ENCODE results near the gene LY6G6D. TPM values are rescaled to one million over a fixed set of nuclear protein-coding genes. Genes with fewer than 3 reads are reported as not detected.

Gene LY6G6D
- total RNA-seq, 2 donors from 2014 or later, result not detected

GRCh38 chr6:31687860-31688693 is 27.1 kb upstream of the LY6G6D start:
- H3K36me3 Mint-ChIP-seq (ENCODE audit: low read depth), result peaks cover 76% of the 10 kb centered on the region
- no peaks in the 10 kb centered on the region for H3K4me1 Mint-ChIP-seq
- no peak overlapping the region for H3K4me3 Mint-ChIP-seq
- no peak for ATAC-seq (replicated peaks)
- no peaks in the 10 kb centered on the region for H3K27me3 Mint-ChIP-seq
- peak overlapping the region; percentile 44 for H3K27ac Mint-ChIP-seq
- no peaks in the 10 kb centered on the region for H3K9me3 Mint-ChIP-seq

DNA sequence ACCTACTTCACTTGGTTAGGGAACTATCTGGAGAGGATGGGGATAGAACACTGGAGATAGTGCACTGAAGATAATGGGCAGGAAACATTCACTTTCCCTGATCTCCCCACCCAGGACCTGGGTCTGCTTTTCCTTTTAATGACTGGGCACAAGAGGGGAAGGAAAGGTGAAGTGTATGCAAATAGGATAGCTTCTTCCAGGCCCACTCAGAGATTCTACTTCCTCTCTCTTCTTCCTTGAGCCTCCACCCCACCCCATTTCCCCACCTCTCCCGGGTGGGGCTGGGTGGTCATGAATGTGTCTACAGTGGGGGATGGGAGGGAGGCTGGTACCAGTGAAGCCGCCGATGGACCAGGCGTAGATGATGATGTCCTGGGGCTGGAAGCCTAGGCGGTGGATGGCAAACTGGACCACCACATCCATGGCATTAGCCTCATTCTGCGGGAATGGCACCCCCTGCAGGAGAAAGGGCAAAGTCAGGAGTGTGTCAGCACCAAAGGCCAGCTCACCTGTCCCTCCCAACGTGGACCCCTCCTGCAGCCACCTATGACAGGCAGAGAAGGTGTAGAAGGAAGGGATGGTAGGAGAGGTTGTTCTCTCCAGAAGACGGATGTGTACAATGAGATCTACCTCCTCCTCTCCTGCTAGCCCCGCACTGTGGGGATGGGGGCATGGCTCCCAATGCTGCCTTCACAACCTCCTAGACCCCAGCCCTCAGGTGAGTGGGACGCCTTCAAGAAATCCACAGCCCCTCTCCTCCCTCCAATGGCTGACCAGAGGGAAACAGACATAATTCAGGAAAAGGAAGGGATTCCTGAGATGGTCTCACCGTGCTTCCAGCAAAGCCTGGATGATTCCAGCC is 25.7 kb upstream of the LY6G6D start:
- Mint-ChIP-seq H3K27ac (peak overlapping the region; percentile 57), H3K36me3 (ENCODE audit: low read depth) (peaks cover 89% of the 10 kb centered on the region), H3K4me1 (no peaks in the 10 kb centered on the region), H3K9me3 (no peaks in the 10 kb centered on the region), H3K27me3 (no peaks in the 10 kb centered on the region), H3K4me3 (no peak overlapping the region)
- no peak for ATAC-seq (replicated peaks)

- ATAC-seq (replicated peaks), result peak; percentile 47
- H3K27ac Mint-ChIP-seq, result peak overlapping the region; percentile 57
Observed at GRCh38 chr6:31690231-31691077, 24.7 kb upstream of the LY6G6D start.

DNA sequence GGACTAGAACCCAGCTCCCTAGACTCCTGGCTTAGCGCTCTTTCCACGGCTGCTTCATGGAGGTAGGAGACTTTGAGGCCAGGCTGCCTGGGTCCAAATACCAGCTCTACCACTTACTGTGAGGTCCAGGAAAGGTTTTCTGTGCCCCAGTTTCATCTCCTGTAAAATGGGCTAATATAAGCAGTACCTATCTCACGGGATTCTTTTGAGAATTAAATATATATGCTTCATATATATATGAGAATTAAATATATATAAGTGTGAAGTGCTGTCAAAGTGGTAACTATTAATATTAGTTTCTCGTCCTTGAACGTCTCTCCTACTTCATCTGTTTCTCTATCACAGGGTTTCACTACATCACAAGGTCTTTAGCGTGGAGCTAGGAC is 24.1 kb upstream of the LY6G6D start:
- Mint-ChIP-seq H3K4me1 (no peaks in the 10 kb centered on the region), H3K27me3 (no peaks in the 10 kb centered on the region), H3K9me3 (no peaks in the 10 kb centered on the region), H3K4me3 (no peak overlapping the region), H3K36me3 (ENCODE audit: low read depth) (peaks cover 91% of the 10 kb centered on the region), H3K27ac (peak overlapping the region; percentile 57)
- ATAC-seq (replicated peaks), result no peak

More at GRCh38 chr6:31690231-31691077, 24.7 kb upstream of the LY6G6D start:
- no peaks in the 10 kb centered on the region for H3K27me3 Mint-ChIP-seq
- peaks cover 91% of the 10 kb centered on the region for H3K36me3 Mint-ChIP-seq (ENCODE audit: low read depth)
- no peaks in the 10 kb centered on the region for H3K4me1 Mint-ChIP-seq
- no peaks in the 10 kb centered on the region for H3K9me3 Mint-ChIP-seq
- H3K4me3 Mint-ChIP-seq, result no peak overlapping the region

- H3K9me3 Mint-ChIP-seq, result no peaks in the 10 kb centered on the region
- peaks cover 92% of the 10 kb centered on the region for H3K36me3 Mint-ChIP-seq (ENCODE audit: low read depth)
- H3K4me3 Mint-ChIP-seq, result no peak overlapping the region
- no peak for ATAC-seq (replicated peaks)
- H3K27ac Mint-ChIP-seq, result no peak overlapping the region
- H3K4me1 Mint-ChIP-seq, result no peaks in the 10 kb centered on the region
- H3K27me3 Mint-ChIP-seq, result no peaks in the 10 kb centered on the region
Observed at GRCh38 chr6:31691564-31692108, 23.5 kb upstream of the LY6G6D start.

DNA sequence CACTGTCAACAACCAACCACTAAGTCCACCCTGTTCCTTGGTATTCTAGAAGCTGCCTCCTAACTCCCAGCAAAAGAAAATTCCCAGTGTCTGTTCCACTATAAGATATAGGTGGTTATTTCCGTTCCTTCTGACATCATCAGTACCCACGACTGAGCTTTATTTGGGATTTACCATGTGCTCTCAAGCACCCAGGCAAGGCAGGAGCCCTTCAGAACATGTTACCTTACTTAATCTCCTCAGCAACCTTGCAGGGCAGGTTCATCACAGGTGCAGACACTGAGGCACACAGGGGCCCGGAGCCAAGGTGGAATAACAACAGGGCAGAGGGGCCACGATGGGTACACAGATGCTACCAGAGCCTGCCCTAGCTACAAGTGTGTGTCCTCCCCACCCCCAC is 22.8 kb upstream of the LY6G6D start:
- peaks cover 95% of the 10 kb centered on the region for H3K36me3 Mint-ChIP-seq (ENCODE audit: low read depth)

GRCh38 chr6:31692886-31693285 is 22.3 kb upstream of the LY6G6D start:
- Mint-ChIP-seq H3K9me3 (no peaks in the 10 kb centered on the region), H3K27me3 (no peaks in the 10 kb centered on the region), H3K36me3 (ENCODE audit: low read depth) (peaks cover 95% of the 10 kb centered on the region), H3K4me3 (no peak overlapping the region), H3K4me1 (peaks cover 8% of the 10 kb centered on the region), H3K27ac (no peak overlapping the region)
- no peak for ATAC-seq (replicated peaks)

More for the DNA sequence above, 22.8 kb upstream of the LY6G6D start:
- no peak overlapping the region for H3K27ac Mint-ChIP-seq
- H3K4me1 Mint-ChIP-seq, result peaks cover 3% of the 10 kb centered on the region
- ATAC-seq (replicated peaks), result no peak
- H3K27me3 Mint-ChIP-seq, result no peaks in the 10 kb centered on the region
- no peaks in the 10 kb centered on the region for H3K9me3 Mint-ChIP-seq
- no peak overlapping the region for H3K4me3 Mint-ChIP-seq

- Mint-ChIP-seq H3K36me3 (ENCODE audit: low read depth) (peaks cover 94% of the 10 kb centered on the region), H3K27ac (no peak overlapping the region), H3K27me3 (no peaks in the 10 kb centered on the region), H3K9me3 (no peaks in the 10 kb centered on the region), H3K4me3 (no peak overlapping the region), H3K4me1 (peaks cover 10% of the 10 kb centered on the region)
- ATAC-seq (replicated peaks), result no peak
Observed at GRCh38 chr6:31693535-31693934, 21.6 kb upstream of the LY6G6D start.

DNA sequence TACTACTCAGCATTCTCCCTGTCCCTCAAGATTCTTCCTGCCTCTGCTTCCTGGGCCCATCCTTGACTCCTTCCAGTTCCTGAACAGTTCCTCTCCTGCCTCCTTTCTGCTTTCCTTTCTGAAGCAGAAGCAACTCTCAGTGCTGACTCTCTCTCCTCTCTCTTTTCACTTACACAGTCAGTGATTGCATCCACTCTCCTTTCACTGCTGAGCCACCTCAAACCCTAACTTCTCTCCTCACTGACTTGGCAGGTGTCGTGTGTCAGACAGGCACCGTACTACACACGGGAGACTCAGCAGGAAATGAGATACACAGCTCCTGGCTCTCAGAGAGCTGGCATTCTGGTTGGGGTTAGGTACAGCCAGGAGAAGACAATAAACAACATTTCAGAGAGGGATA is 17.6 kb upstream of the LY6G6D start:
- no peaks in the 10 kb centered on the region for H3K9me3 Mint-ChIP-seq
- ATAC-seq (replicated peaks), result peak; percentile 87

DNA sequence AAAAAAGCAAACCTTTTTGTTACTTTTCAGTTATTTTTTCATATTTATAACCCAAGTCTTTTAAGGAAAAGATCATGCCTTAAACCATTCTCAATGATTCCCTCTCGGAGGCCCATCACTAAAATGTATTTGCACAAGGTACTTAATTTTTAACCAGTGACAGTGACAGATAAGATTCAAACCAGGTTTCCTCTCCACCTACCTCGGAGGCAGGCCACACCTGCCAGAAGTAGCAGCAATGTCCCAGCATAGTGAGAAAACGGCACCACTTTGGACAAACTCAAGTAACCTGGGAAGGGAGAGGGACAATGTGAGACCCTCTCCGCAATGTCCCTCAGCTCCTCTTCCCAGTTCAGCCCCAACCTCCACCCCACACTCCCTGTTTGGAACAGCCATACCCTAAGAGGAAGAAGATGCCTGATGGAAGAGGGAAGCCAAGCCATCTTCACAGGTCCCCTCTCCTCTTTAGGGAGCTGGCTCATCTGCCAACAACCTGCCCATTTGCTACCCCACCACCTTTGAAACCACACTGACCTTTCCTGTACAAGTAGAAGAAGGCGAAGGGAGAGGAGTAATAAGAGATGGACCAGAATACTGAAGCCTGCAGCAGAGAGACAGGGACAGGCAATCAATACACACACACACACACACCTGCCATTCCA is 14.3 kb upstream of the LY6G6D start:
- H3K27ac Mint-ChIP-seq, result peak overlapping the region; percentile 98
- H3K9me3 Mint-ChIP-seq, result no peaks in the 10 kb centered on the region
- ATAC-seq (replicated peaks), result no peak
- H3K27me3 Mint-ChIP-seq, result no peaks in the 10 kb centered on the region
- H3K36me3 Mint-ChIP-seq (ENCODE audit: low read depth), result peaks cover 54% of the 10 kb centered on the region
- peaks cover 24% of the 10 kb centered on the region for H3K4me1 Mint-ChIP-seq
- peak overlapping the region; percentile 98 for H3K4me3 Mint-ChIP-seq

More for the DNA sequence above, 17.6 kb upstream of the LY6G6D start:
- Mint-ChIP-seq H3K27me3 (no peaks in the 10 kb centered on the region), H3K27ac (peak overlapping the region; percentile 62), H3K36me3 (ENCODE audit: low read depth) (peaks cover 86% of the 10 kb centered on the region), H3K4me1 (peaks cover 19% of the 10 kb centered on the region), H3K4me3 (peak overlapping the region; percentile 36)

DNA sequence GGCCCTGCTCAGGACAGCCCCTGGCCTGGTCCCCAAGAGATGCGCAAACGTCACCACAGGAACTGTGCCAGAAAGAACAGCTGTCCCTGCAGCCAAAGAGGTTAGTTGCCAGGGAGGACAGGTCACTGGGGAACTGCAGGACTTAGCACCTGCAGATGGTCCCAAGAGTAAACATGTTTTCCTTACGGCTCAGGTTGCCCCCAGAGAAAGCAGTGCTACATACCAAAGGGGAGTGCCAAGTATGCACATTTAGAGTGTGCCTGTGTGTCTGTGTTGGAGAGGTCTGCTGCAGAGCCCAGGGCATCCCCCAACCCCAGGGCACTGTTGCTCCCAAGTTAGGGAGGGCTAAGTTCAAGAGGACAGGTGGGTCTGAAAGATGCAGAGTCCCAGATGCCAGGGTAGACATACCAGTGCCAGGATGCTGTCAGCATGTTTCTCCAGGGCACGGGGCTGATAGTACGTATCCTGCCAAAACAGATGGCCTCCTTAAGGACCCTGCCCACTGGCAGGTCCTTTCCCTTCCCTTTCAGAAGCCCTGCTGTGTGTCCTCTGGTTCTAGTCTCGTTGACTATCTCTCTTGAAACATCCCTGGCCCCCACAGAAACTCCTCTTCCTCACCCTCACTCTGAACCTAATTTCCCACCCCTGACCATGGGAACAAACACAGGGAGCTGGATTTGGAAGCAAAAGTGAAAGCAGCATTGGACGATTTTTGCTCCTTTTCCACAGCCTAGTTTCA is 13.3 kb upstream of the LY6G6D start:
- Mint-ChIP-seq H3K9me3 (no peaks in the 10 kb centered on the region), H3K4me1 (peaks cover 24% of the 10 kb centered on the region), H3K27me3 (no peaks in the 10 kb centered on the region), H3K27ac (peak overlapping the region; percentile 98), H3K36me3 (ENCODE audit: low read depth) (peaks cover 44% of the 10 kb centered on the region), H3K4me3 (peak overlapping the region; percentile 98)
- ATAC-seq (replicated peaks), result no peak

- Mint-ChIP-seq H3K4me3 (peak overlapping the region; percentile 98), H3K9me3 (no peaks in the 10 kb centered on the region), H3K27ac (peak overlapping the region; percentile 98), H3K27me3 (no peaks in the 10 kb centered on the region), H3K36me3 (ENCODE audit: low read depth) (peaks cover 38% of the 10 kb centered on the region), H3K4me1 (peaks cover 20% of the 10 kb centered on the region)
- ATAC-seq (replicated peaks), result peak; percentile 25
Observed at GRCh38 chr6:31702405-31702818, 12.7 kb upstream of the LY6G6D start.
